Activated naive CD4-positive, alpha-beta T cell treated with anti-CD3 and anti-CD28 coated beads, Interleukin-2, amount 10 ng/mL, durations not matched to agents 5 hours and 36 hours (primary cell): ENCODE results near the gene OR1L6. TPM values are rescaled to one million over a fixed set of nuclear protein-coding genes. Genes with fewer than 3 reads are reported as not detected.

Experiments used
- total RNA-seq, 2 experiments: library from RNA; stranded (reverse); gene quantifications; one replicate each; pipeline ENCODE4 v1.2.3, GENCODE V29; 2021

OR1L6 gene
- not detected for total RNA-seq

DNA sequence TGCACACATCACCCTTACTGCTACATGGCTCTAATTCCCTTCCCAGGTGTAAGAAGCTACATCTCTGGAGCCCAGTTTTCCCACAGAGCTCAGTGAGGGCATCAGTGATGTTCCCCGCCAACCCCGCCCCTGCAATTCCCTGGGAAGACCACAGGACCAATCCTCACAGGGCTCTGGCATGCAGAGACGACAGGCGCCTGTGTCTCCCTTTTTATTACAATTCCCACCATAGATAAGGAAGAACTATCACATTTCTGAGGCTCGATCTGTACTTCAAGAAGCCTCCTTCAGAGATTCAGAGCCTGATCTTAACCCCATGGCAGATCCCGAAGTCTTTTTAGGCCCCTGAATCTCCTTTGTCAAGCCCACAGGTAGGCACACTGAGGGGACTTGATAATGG is at the start of gene OR1L6:
Gene OR1L6 (plus strand): TSS at position 301 of the 400 bp plus-strand sequence. CDS start 7,545 bp downstream, outside the sequence.

DNA sequence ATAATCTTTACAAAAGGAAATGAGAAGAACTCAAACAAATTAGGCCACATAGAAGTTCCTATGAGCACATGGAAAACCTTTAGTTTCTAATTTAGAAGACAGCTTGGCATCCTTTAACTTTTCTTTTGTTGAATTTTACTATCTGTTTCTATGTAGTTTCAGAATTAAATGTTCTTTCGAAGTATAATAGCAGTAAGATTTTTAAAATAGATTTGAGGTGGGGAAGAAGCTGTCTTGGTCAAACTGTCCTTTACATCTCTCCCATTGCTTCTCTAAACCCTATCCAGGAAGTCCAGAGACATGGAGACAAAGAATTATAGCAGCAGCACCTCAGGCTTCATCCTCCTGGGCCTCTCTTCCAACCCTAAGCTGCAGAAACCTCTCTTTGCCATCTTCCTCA is 18.4 kb upstream of the OR1L6 start, which contains the start of gene OR1L4:
Gene OR1L4 (plus strand): TSS at position 301 of the 400 bp plus-strand sequence. CDS start 0 bp downstream, at position 301.

GRCh38 chr9:122788831-122789230 is 46.7 kb downstream of the OR1L6 start, which contains the start of gene OR5C1:
TSS of gene OR5C1 (plus strand) at chr9:122788933. CDS start at chr9:122788933, 0 bp downstream.

Other genes starting within 250 kb of the OR1L6 start
- not detected for gene OR1J2, start 231.5 kb upstream of the OR1L6 start, total RNA-seq
- gene OR1J4, start 223.2 kb upstream of the OR1L6 start, total RNA-seq: not detected
- not detected for gene OR1N1, start 215.0 kb upstream of the OR1L6 start, total RNA-seq
- not detected for gene OR1N2, start 189.2 kb upstream of the OR1L6 start, total RNA-seq
- not detected for gene OR1L8, start 158.9 kb upstream of the OR1L6 start, total RNA-seq
- gene OR1Q1, start 127.6 kb upstream of the OR1L6 start, total RNA-seq: not detected
- not detected for gene OR1B1, start 84.7 kb upstream of the OR1L6 start, total RNA-seq
- gene OR1L1, start 80.6 kb upstream of the OR1L6 start, total RNA-seq: not detected
- gene OR1L3, start 67.2 kb upstream of the OR1L6 start, total RNA-seq: not detected
- gene OR1L4, start 18.3 kb upstream of the OR1L6 start, total RNA-seq: not detected
- gene OR5C1, start 46.6 kb downstream of the OR1L6 start, total RNA-seq: not detected
- gene OR1K1, start 57.8 kb downstream of the OR1L6 start, total RNA-seq: not detected
- gene PDCL, start 86.3 kb downstream of the OR1L6 start, total RNA-seq: 10 to 100 TPM; 23.0 to 25.4 TPM
- 10 to 100 TPM; 43.2 to 45.0 TPM for gene RC3H2, start 163.1 kb downstream of the OR1L6 start, total RNA-seq
- 10 to 100 TPM; 11.4 to 12.2 TPM for gene ZBTB6, start 171.0 kb downstream of the OR1L6 start, total RNA-seq
- 1 to 10 TPM; 8.1 to 8.8 TPM for gene ZBTB26, start 189.2 kb downstream of the OR1L6 start, total RNA-seq
- gene RABGAP1, start 198.7 kb downstream of the OR1L6 start, total RNA-seq: 10 to 100 TPM; 29.8 to 32.6 TPM